Ishikawa (cell line): ENCODE measurements around the gene KIAA1614.

Experiments
- CEBPB ChIP-seq: IDR thresholded peaks from 2 replicates; pipeline ENCODE4 v1.6.1; 2012
- CREB1 ChIP-seq: IDR thresholded peaks from 2 replicates; pipeline ENCODE4 v1.6.1; 2012; ENCODE audit warnings: low read depth
- EGR1 ChIP-seq: IDR thresholded peaks from 2 replicates; pipeline ENCODE4 v1.6.1; 2012
- EP300 ChIP-seq: IDR thresholded peaks from 2 replicates; pipeline ENCODE4 v1.6.1; 2012; ENCODE audit warnings: borderline replicate concordance
- FOXM1 ChIP-seq: IDR thresholded peaks from 2 replicates; pipeline ENCODE4 v1.6.1; 2012; ENCODE audit warnings: low read depth, borderline replicate concordance
- NFIC ChIP-seq: IDR thresholded peaks from 2 replicates; pipeline ENCODE4 v1.6.1; 2012
- RAD21 ChIP-seq: IDR thresholded peaks from 2 replicates; pipeline ENCODE4 v1.6.1; 2012; ENCODE audit warnings: low read depth
- TAF1 ChIP-seq: IDR thresholded peaks from 2 replicates; pipeline ENCODE4 v1.6.1; 2012; ENCODE audit warnings: low read depth, mild to moderate bottlenecking
- TCF12 ChIP-seq: IDR thresholded peaks from 2 replicates; pipeline ENCODE4 v1.6.1; 2012; ENCODE audit warnings: low read depth
- TEAD4 ChIP-seq: IDR thresholded peaks from 2 replicates; pipeline ENCODE4 v1.6.1; 2012
- YY1 ChIP-seq: IDR thresholded peaks from 2 replicates; pipeline ENCODE4 v1.6.1; 2012; ENCODE audit warnings: low read depth
- ZBTB7A ChIP-seq: IDR thresholded peaks from 2 replicates; pipeline ENCODE4 v1.6.1; 2012; ENCODE audit warnings: low read depth
- TF ChIP-seq, protein P1 (sequence below): IDR thresholded peaks from 2 replicates; pipeline ENCODE4 v1.6.1; 2012
- TF ChIP-seq, protein P2 (sequence below): IDR thresholded peaks from 2 replicates; pipeline ENCODE4 v1.6.1; 2012; ENCODE audit warnings: low read depth, mild to moderate bottlenecking
- TF ChIP-seq, protein P3 (sequence below): IDR thresholded peaks from 2 replicates; pipeline ENCODE4 v1.6.1; 2012

The KIAA1614 gene

DNA sequence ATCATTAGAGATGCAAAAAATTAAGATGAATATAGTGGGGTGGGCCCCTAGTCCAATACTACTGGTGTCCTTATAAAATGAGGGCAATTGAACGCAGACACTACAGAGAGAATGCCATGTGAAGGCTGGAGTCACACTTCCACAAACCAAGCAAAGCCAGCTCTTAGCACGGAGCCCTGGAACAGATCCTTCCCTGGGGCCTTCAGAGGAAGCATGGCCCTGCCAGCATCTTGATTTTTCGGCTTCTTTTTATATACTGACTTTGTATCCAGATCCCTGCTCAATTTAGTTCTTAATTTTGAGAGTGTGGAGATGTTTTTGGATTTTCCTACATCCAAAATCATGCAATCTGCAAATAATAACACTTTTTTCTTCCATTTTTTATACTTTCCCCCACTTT is 10.2 kb upstream of the KIAA1614 start:
- no peak for TF ChIP-seq FOXM1
- no peak for TF ChIP-seq ZBTB7A
- TF ChIP-seq TEAD4 = no peak
- no peak for TF ChIP-seq TAF1

DNA sequence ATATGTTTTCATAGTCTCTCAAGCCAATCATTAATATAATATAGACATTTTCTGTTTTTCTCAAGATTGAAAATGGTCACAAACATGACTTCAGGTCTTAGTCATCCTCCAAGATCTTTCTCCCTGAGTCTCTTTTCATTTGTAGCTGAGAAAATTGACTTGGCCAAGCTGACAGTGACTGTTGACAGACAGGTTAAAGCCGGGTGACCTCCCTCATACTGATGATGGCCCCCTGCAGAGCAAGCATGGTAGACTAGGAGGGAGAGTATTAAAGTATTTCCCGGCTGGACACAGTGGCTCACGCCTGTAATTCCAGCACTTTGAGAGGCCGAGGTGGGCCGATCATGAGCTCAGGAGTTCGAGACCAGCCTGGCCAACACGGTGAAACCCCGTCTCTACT is 6.8 kb upstream of the KIAA1614 start:
- TF ChIP-seq TAF1 = no peak
- TF ChIP-seq, protein P1, sequence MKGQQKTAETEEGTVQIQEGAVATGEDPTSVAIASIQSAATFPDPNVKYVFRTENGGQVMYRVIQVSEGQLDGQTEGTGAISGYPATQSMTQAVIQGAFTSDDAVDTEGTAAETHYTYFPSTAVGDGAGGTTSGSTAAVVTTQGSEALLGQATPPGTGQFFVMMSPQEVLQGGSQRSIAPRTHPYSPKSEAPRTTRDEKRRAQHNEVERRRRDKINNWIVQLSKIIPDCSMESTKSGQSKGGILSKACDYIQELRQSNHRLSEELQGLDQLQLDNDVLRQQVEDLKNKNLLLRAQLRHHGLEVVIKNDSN = no peak
- no peak for TF ChIP-seq YY1
- TF ChIP-seq, protein P2, sequence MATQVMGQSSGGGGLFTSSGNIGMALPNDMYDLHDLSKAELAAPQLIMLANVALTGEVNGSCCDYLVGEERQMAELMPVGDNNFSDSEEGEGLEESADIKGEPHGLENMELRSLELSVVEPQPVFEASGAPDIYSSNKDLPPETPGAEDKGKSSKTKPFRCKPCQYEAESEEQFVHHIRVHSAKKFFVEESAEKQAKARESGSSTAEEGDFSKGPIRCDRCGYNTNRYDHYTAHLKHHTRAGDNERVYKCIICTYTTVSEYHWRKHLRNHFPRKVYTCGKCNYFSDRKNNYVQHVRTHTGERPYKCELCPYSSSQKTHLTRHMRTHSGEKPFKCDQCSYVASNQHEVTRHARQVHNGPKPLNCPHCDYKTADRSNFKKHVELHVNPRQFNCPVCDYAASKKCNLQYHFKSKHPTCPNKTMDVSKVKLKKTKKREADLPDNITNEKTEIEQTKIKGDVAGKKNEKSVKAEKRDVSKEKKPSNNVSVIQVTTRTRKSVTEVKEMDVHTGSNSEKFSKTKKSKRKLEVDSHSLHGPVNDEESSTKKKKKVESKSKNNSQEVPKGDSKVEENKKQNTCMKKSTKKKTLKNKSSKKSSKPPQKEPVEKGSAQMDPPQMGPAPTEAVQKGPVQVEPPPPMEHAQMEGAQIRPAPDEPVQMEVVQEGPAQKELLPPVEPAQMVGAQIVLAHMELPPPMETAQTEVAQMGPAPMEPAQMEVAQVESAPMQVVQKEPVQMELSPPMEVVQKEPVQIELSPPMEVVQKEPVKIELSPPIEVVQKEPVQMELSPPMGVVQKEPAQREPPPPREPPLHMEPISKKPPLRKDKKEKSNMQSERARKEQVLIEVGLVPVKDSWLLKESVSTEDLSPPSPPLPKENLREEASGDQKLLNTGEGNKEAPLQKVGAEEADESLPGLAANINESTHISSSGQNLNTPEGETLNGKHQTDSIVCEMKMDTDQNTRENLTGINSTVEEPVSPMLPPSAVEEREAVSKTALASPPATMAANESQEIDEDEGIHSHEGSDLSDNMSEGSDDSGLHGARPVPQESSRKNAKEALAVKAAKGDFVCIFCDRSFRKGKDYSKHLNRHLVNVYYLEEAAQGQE = no peak
- no peak for TF ChIP-seq CEBPB

DNA sequence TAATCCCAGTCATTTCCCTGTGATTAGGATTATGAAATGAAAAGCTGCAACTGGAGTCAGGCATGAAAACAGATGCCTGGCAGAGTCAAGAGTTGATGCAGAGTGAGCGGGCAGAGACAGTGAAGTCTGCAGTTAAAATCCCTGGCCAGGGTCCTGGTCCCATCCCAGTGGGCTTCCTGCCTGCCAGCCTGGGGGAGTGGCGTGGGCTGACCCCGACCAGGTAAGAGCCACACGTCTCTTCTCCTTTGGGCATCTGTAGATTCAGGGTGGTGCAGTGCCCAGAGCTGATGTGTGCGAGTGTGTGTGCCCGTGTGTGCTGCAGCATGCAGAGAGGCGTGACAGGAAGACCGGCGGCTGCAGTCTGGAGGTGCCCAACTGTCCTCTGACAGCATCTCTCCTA is 6.2 kb upstream of the KIAA1614 start:
- TF ChIP-seq NFIC (no peak), EGR1 (no peak), FOXM1 (no peak), TCF12 (no peak), CREB1 (no peak), TAF1 (no peak)
- TF ChIP-seq, protein P3, sequence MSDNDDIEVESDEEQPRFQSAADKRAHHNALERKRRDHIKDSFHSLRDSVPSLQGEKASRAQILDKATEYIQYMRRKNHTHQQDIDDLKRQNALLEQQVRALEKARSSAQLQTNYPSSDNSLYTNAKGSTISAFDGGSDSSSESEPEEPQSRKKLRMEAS = no peak
- TF ChIP-seq, protein P1 = no peak
- TF ChIP-seq, protein P2 = no peak

DNA sequence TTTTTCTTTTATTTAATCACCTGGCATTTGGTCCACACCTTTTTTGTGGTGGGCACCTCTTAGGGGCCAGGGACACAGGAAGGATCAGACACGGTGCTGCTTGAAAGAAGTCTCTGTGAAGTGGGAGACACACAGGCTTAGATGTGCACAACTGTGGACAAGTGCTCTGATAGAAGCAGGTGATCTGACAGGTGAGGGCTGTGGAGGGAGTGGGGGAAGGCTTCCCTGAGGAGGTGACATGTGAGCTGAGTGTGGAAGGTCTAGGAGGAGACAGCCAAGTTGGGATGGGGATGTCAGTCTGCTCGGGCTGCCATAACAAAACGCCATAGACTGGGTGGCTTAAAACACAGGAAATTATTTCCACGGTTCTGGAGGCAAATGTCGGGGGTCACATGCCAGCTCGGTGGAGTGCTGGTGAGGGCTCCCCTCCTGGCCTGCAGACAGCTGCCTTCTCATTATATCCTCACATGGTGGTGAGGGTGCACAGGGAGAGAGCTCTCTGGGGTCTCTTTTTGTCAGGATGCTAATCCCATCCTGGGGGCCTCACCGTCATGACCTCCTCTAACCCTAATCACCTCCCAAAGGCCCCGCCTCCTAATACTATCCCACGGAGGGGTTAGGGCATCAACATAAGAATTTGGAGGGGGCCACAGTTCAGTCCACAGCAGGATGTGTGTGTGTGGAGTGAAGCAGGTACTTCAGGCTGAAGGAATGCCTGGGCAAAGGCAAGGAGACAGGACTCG is 5.2 kb upstream of the KIAA1614 start:
- TF ChIP-seq CREB1 = no peak
- TF ChIP-seq, protein P2 = no peak
- TF ChIP-seq FOXM1 = no peak
- TF ChIP-seq EGR1 = no peak
- TF ChIP-seq, protein P1 = no peak
- no peak for TF ChIP-seq EP300

DNA sequence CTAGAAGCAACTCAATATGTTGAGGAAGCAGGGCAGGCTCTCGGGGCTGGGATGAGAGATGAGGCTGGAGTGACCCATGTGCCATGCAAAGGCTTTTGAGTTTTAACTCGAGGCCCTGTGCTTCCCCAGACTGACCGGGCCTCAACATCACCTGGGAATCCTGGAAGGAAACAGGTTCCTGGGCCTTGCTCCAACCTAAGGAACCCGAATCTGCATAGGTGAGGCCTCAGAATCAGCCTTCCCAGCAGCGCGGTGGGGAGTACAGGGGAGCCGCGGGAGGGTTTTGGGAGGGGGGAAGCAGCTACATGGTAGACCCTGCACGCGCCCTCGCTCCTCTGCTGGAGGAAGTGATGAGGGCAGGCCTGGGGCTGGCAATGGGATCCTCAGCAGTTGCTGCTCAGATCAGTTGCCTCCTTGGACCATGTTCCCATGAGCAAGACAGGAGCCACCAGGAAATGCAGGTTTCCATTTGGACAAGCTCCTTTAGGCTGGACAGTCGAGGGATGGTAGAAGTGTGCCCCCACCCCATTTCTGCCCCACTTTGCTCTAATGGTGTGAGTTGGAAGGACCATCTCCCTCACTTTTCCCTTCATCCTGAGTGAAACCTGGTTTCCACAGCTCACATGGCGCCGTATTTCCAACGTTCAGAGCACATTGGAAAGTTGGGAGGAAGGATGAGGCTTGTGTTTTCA is 4.5 kb upstream of the KIAA1614 start:
- TF ChIP-seq EP300 (no peak), ZBTB7A (no peak), EGR1 (no peak), CREB1 (no peak), TCF12 (no peak), RAD21 (no peak)
- TF ChIP-seq, protein P3 = no peak
